SK-N-SH (cell line): ENCODE results near the gene NRM. TPM values are rescaled to one million over a fixed set of nuclear protein-coding genes. Genes with fewer than 3 reads are reported as not detected.

Experiments
- CTCF ChIA-PET: fragments of 300-600, 350-600 bp; formaldehyde crosslinking; extraction: SDS; loops from one replicate; lab custom pipeline; 2021; lab: Yijun Ruan, JAX
- POLR2A ChIA-PET: fragments of 350-600 bp; sonication (Branson Sonifier 250); formaldehyde crosslinking; extraction: SDS; loops from one replicate; lab custom pipeline; 2020; ENCODE audit warnings: antibody characterized with exemption, inconsistent platforms; lab: Yijun Ruan, JAX
- DNase-seq: peaks from one replicate; pipeline ENCODE4 v3.0.0; 2012
- H2AFZ ChIP-seq: fragments of 200-600 bp; sonication (generic); 2 replicates; pipeline ENCODE4 v1.8.1; 2016; ENCODE audit warnings: antibody characterized with exemption, mild to moderate bottlenecking, low read depth
- H3F3A ChIP-seq: fragments of 200-600 bp; sonication (generic); replicated peaks from 2 replicates; pipeline ENCODE3; 2016; ENCODE audit warnings: antibody characterized with exemption, mild to moderate bottlenecking; ENCODE audit not compliant: insufficient read depth
- H3K27ac ChIP-seq, 2 experiments: fragments of 200-500 bp in 1 of 2; fragments of 200-600 bp in 1 of 2; sonication (Bioruptor generic) in 1 of 2; sonication (generic), shearing (Covaris generic) in 1 of 2; 2 replicates each; pipeline versions ENCODE4 v1.5.1 to v1.6.1; 2014 to 2016; ENCODE audit warnings: low read depth in 2 of 2, inconsistent platforms in 1 of 2, low read length in 1 of 2, mild to moderate bottlenecking in 1 of 2, mixed read lengths in 1 of 2
- H3K27me3 ChIP-seq: fragments of 200-600 bp; sonication (generic), shearing (Covaris generic); 2 replicates; pipeline ENCODE4 v1.6.1; 2016; ENCODE audit warnings: mixed run types; ENCODE audit not compliant: insufficient read depth
- H3K36me3 ChIP-seq, 2 experiments: fragments of 200-500 bp in 1 of 2; fragments of 200-600 bp in 1 of 2; sonication (Bioruptor generic) in 1 of 2; sonication (generic) in 1 of 2; replicated peaks in 1 of 2; 2 replicates each; pipeline versions ENCODE3 to v1.5.1; 2014 to 2016; ENCODE audit warnings: low read length in 1 of 2, mild to moderate bottlenecking in 1 of 2; ENCODE audit not compliant: insufficient read depth in 2 of 2, control insufficient read depth in 1 of 2
- H3K4me1 ChIP-seq, 2 experiments: fragments of 200-500 bp in 1 of 2; fragments of 200-600 bp in 1 of 2; sonication (Bioruptor generic) in 1 of 2; sonication (generic), shearing (Covaris generic) in 1 of 2; 2 replicates each; pipeline versions ENCODE4 v1.5.1 to v1.6.1; 2014 to 2016; ENCODE audit warnings: low read depth in 1 of 2, low read length in 1 of 2, mixed run types in 1 of 2; ENCODE audit not compliant: insufficient read depth in 2 of 2, control insufficient read depth in 1 of 2
- H3K4me2 ChIP-seq: fragments of 200-600 bp; sonication (generic), shearing (Covaris generic); 2 replicates; pipeline ENCODE4 v1.6.1; 2017; ENCODE audit warnings: mixed run types
- H3K4me3 ChIP-seq, 2 experiments: fragments of 200-500 bp in 1 of 2; fragments of 200-600 bp in 1 of 2; sonication (Bioruptor generic) in 1 of 2; sonication (generic), shearing (Covaris generic) in 1 of 2; 2 replicates each; pipeline versions ENCODE4 v1.5.1 to v1.8.1; 2014 to 2016; ENCODE audit warnings: low read depth in 2 of 2, inconsistent platforms in 1 of 2, low read length in 1 of 2, mild to moderate bottlenecking in 1 of 2, mixed read lengths in 1 of 2, moderate library complexity in 1 of 2
- H3K79me2 ChIP-seq: fragments of 200-600 bp; sonication (generic); 2 replicates; pipeline ENCODE4 v1.8.1; 2017; ENCODE audit warnings: mild to moderate bottlenecking; ENCODE audit not compliant: insufficient read depth
- H3K9ac ChIP-seq: fragments of 200-600 bp; sonication (generic); 2 replicates; pipeline ENCODE4 v1.6.1; 2017; ENCODE audit warnings: mixed run types
- H3K9me2 ChIP-seq: fragments of 200-600 bp; sonication (generic); 2 replicates; pipeline ENCODE4 v1.6.1; 2017; ENCODE audit warnings: mixed run types
- H3K9me3 ChIP-seq: fragments of 200-600 bp; sonication (generic); 2 replicates; pipeline ENCODE4 v1.6.1; 2017; ENCODE audit warnings: mixed run types, mild to moderate bottlenecking, moderate library complexity
- H4K20me1 ChIP-seq: fragments of 200-600 bp; sonication (generic); 2 replicates; pipeline ENCODE4 v1.6.1; 2017; ENCODE audit warnings: mild to moderate bottlenecking, mixed run types; ENCODE audit not compliant: insufficient read depth
- CTCF ChIP-seq: fragments of 200-600 bp; sonication (generic); IDR thresholded peaks from 2 replicates; pipeline ENCODE4 v1.6.1; 2017; ENCODE audit warnings: antibody characterized with exemption, mild to moderate bottlenecking, moderate library complexity
- JUND ChIP-seq: IDR thresholded peaks from 2 replicates; pipeline ENCODE4 v1.4.0; 2012
- MAX ChIP-seq: IDR thresholded peaks from 2 replicates; pipeline ENCODE4 v1.4.0; 2012; ENCODE audit warnings: low read depth
- MEF2A ChIP-seq: IDR thresholded peaks from 2 replicates; pipeline ENCODE4 v1.4.0; 2012; ENCODE audit warnings: low read depth, borderline replicate concordance
- MXI1 ChIP-seq: IDR thresholded peaks from 2 replicates; pipeline ENCODE4 v1.6.1; 2012; ENCODE audit warnings: mild to moderate bottlenecking, low read depth, low read length, improper control_type of control experiment
- REST ChIP-seq: IDR thresholded peaks from 2 replicates; pipeline ENCODE4 v1.6.1; 2012; ENCODE audit warnings: mild to moderate bottlenecking, low read depth, low read length, moderate library complexity
- WGBS: methylation state at CpG from one replicate; pipeline ENCODE4 v1.1.6; 2017; ENCODE audit warnings: low lambda C conversion rate; 5-methylcytosine and 5-hydroxymethylcytosine counted together
- polyA plus RNA-seq, 3 experiments: library from polyadenylated mRNA; depleted of rRNA; stranded (reverse); fragments of >200 nt; gene quantifications; 2 replicates each; pipeline ENCODE4 v1.2.3, GENCODE V29; 2012

NRM gene
- polyA plus RNA-seq, 1 of the 3 experiments (the other 2 are of a cell fraction) = 26.8 TPM

- CTCF ChIA-PET = interaction anchor here (9.9 to 42.4 kb wide), 2 partner anchors 13 to 50 kb away, joined by 73 to 838 read pairs; partner anchors contain the start of genes DHX16, NRM and PPP1R18
Measured at GRCh38 chr6:30735668-30736314, 45.0 kb upstream of the NRM start.

More at GRCh38 chr6:30735668-30736314, 45.0 kb upstream of the NRM start:
- Histone ChIP-seq H4K20me1 (peaks cover 8% of the 10 kb centered on the region; the same call in 1 of the 2 replicates), H3K27me3 (no peaks in the 10 kb centered on the region), H3K4me1 (peaks cover 6 to 19% of the 10 kb centered on the region in 2 experiments; a peak in 3 of 4 replicates), H3K9ac (no peak overlapping the region), H3K79me2 (peaks cover 91% of the 10 kb centered on the region), H3K4me2 (no peak overlapping the region), H2AFZ (no peak overlapping the region), H3K27ac (no peak overlapping the region), H3K4me3 (no peak overlapping the region), H3F3A (peaks cover 28% of the 10 kb centered on the region), H3K36me3 (peaks cover 50 to 89% of the 10 kb centered on the region in 2 experiments), H3K9me3 (no peaks in the 10 kb centered on the region), H3K9me2 (no peaks in the 10 kb centered on the region)
- POLR2A ChIA-PET = no interaction called here
- WGBS = 93% methylated on average over 8 of the region's 8 CpGs
- TF ChIP-seq CTCF (no peak), JUND (no peak), REST (no peak), MAX (no peak), MXI1 (no peak), MEF2A (no peak)
- no peak for DNase-seq
